SU-DHL-6 (cell line): ENCODE results near the gene CERS1.

Experiments used
- H2AFZ ChIP-seq: fragments of 200-600 bp; sonication (generic); 2 replicates; pipeline ENCODE4 v1.6.1; 2014; ENCODE audit warnings: low read depth, mild to moderate bottlenecking, moderate library complexity, mixed read lengths, antibody characterized with exemption, low read length; ENCODE audit not compliant: severe bottlenecking
- H3F3A ChIP-seq: fragments of 200-600 bp; shearing (Covaris generic); 2 replicates; pipeline ENCODE4 v1.6.0; 2016; ENCODE audit warnings: antibody characterized with exemption, mild to moderate bottlenecking; ENCODE audit not compliant: insufficient read depth
- H3K27ac ChIP-seq: fragments of 200-600 bp; sonication (generic); 2 replicates; pipeline ENCODE4 v1.5.1; 2016; ENCODE audit warnings: low read depth, mild to moderate bottlenecking, low read length, moderate library complexity, mixed read lengths
- H3K27me3 ChIP-seq: fragments of 200-600 bp; sonication (generic), shearing (Covaris generic); 2 replicates; pipeline ENCODE4 v1.6.0; 2014; ENCODE audit warnings: mild to moderate bottlenecking, low read length
- H3K36me3 ChIP-seq: fragments of 200-600 bp; sonication (generic); 2 replicates; pipeline ENCODE4 v1.6.1; 2014; ENCODE audit warnings: mild to moderate bottlenecking, low read length, mixed read lengths
- H3K4me2 ChIP-seq: fragments of 300-600, 200-600 bp; shearing (Covaris generic), sonication (generic); 2 replicates; pipeline ENCODE4 v1.6.0; 2014; ENCODE audit warnings: low read length, low read depth, mild to moderate bottlenecking; ENCODE audit not compliant: poor library complexity, severe bottlenecking
- H3K4me3 ChIP-seq: fragments of 200-600 bp; sonication (generic); 2 replicates; pipeline ENCODE4 v1.5.1; 2014; ENCODE audit warnings: antibody characterized with exemption, low read length, mild to moderate bottlenecking, mixed read lengths; ENCODE audit not compliant: insufficient read depth, poor library complexity, severe bottlenecking
- H3K79me2 ChIP-seq: fragments of 200-600 bp; sonication (generic); 2 replicates; pipeline ENCODE4 v1.6.1; 2014; ENCODE audit warnings: mild to moderate bottlenecking, low read length, moderate library complexity; ENCODE audit not compliant: insufficient read depth
- H3K9ac ChIP-seq: fragments of 200-600 bp; sonication (generic); 2 replicates; pipeline ENCODE4 v1.7.0; 2014; ENCODE audit warnings: mild to moderate bottlenecking, low read length
- H3K9me2 ChIP-seq: fragments of 200-600 bp; sonication (generic); replicated peaks from 2 replicates; pipeline ENCODE4 v1.6.1; 2014; ENCODE audit warnings: low read length; ENCODE audit not compliant: insufficient read depth
- H3K9me3 ChIP-seq: fragments of 200-600 bp; sonication (generic); 2 replicates; pipeline ENCODE4 v1.6.1; 2014; ENCODE audit warnings: low read length, mixed read lengths; ENCODE audit not compliant: insufficient read depth
- H4K20me1 ChIP-seq: fragments of 200-600 bp; sonication (generic); 2 replicates; pipeline ENCODE4 v1.6.1; 2014; ENCODE audit warnings: low read depth, mild to moderate bottlenecking, antibody characterized with exemption, low read length, moderate library complexity, mixed read lengths
- EZH2phosphoT487 ChIP-seq: fragments of 200-600 bp; sonication (generic), shearing (Covaris generic); conservative IDR thresholded peaks from 2 replicates; pipeline ENCODE4 v1.6.1; 2018; ENCODE audit warnings: mild to moderate bottlenecking, antibody characterized with exemption, low read length, moderate library complexity, mixed read lengths
- TF ChIP-seq, protein P1 (sequence below): fragments of 200-600 bp; sonication (generic); IDR thresholded peaks from one replicate; pipeline ENCODE4 v1.5.1; 2017; ENCODE audit warnings: antibody characterized with exemption, mild to moderate bottlenecking, low read length, moderate library complexity; ENCODE audit not compliant: insufficient read depth, poor library complexity, severe bottlenecking

CERS1 gene

GRCh38 chr19:18857223-18857622 lies 38.7 kb downstream of the CERS1 start:
- Histone ChIP-seq H3K36me3 (no peaks in the 10 kb centered on the region), H2AFZ (no peak overlapping the region), H4K20me1 (no peaks in the 10 kb centered on the region; the same call in 1 of the 2 replicates), H3K79me2 (no peaks in the 10 kb centered on the region), H3K9me2 (no peaks in the 10 kb centered on the region), H3K27ac (no peak overlapping the region), H3K4me2 (no peak overlapping the region), H3K9ac (no peak overlapping the region), H3K4me3 (no peak overlapping the region), H3K9me3 (no peaks in the 10 kb centered on the region), H3F3A (no peaks in the 10 kb centered on the region), H3K27me3 (no peaks in the 10 kb centered on the region)
- TF ChIP-seq EZH2phosphoT487: no peak
- TF ChIP-seq, protein P1, sequence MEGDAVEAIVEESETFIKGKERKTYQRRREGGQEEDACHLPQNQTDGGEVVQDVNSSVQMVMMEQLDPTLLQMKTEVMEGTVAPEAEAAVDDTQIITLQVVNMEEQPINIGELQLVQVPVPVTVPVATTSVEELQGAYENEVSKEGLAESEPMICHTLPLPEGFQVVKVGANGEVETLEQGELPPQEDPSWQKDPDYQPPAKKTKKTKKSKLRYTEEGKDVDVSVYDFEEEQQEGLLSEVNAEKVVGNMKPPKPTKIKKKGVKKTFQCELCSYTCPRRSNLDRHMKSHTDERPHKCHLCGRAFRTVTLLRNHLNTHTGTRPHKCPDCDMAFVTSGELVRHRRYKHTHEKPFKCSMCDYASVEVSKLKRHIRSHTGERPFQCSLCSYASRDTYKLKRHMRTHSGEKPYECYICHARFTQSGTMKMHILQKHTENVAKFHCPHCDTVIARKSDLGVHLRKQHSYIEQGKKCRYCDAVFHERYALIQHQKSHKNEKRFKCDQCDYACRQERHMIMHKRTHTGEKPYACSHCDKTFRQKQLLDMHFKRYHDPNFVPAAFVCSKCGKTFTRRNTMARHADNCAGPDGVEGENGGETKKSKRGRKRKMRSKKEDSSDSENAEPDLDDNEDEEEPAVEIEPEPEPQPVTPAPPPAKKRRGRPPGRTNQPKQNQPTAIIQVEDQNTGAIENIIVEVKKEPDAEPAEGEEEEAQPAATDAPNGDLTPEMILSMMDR: no peak

GRCh38 chr19:18856385-18857126 lies 39.4 kb downstream of the CERS1 start:
- no peaks in the 10 kb centered on the region; the same call in 1 of the 2 replicates for H4K20me1 ChIP-seq
- no peak overlapping the region for H2AFZ ChIP-seq
- H3K4me2 ChIP-seq: no peak overlapping the region
- TF ChIP-seq, protein P1: no peak
- no peak for TF ChIP-seq EZH2phosphoT487
- no peaks in the 10 kb centered on the region for H3K36me3 ChIP-seq
- no peaks in the 10 kb centered on the region for H3F3A ChIP-seq
- no peak overlapping the region for H3K27ac ChIP-seq
- H3K27me3 ChIP-seq: no peaks in the 10 kb centered on the region
- H3K79me2 ChIP-seq: no peaks in the 10 kb centered on the region
- H3K9ac ChIP-seq: no peak overlapping the region
- no peak overlapping the region for H3K4me3 ChIP-seq
- H3K9me2 ChIP-seq: no peaks in the 10 kb centered on the region
- no peaks in the 10 kb centered on the region for H3K9me3 ChIP-seq

GRCh38 chr19:18855647-18856384 lies 40.1 kb downstream of the CERS1 start:
- Histone ChIP-seq H3F3A (no peaks in the 10 kb centered on the region), H3K27me3 (no peaks in the 10 kb centered on the region), H4K20me1 (no peaks in the 10 kb centered on the region; the same call in 1 of the 2 replicates), H3K79me2 (no peaks in the 10 kb centered on the region), H3K4me3 (no peak overlapping the region), H3K9ac (no peak overlapping the region), H3K9me2 (no peaks in the 10 kb centered on the region), H3K4me2 (no peak overlapping the region), H3K36me3 (no peaks in the 10 kb centered on the region), H2AFZ (no peak overlapping the region), H3K27ac (no peak overlapping the region), H3K9me3 (no peaks in the 10 kb centered on the region)
- TF ChIP-seq EZH2phosphoT487: no peak
- TF ChIP-seq, protein P1: no peak
